B cell (primary cell): ENCODE results near the gene FBP1. TPM values are rescaled to one million over a fixed set of nuclear protein-coding genes. Genes with fewer than 3 reads are reported as not detected.

ENCODE experiments used
- ATAC-seq: fragments of 200-7000 bp; cut with Tn5 transposase; one replicate; pipeline ENCODE4 v1.10.0; 2021; ENCODE audit warnings: low read depth, mild to moderate bottlenecking, moderate number of reproducible peaks, moderate library complexity
- CTCF ChIA-PET: fragments of 350-600 bp; sonication (Branson Sonifier 250); formaldehyde crosslinking; loops from one replicate; lab custom pipeline; 2021; ENCODE audit warnings: antibody characterized with exemption, inconsistent platforms; lab: Charles Lee
- POLR2A ChIA-PET: fragments of 350-600 bp; sonication (Branson Sonifier 250); formaldehyde crosslinking; loops from one replicate; lab custom pipeline; 2021; ENCODE audit warnings: antibody characterized with exemption; lab: Charles Lee
- DNase-seq: peaks from one replicate; pipeline ENCODE4 v3.0.0; 2013
- H2AFZ ChIP-seq: 2 replicates; pipeline ENCODE4 v1.6.1; 2012; ENCODE audit warnings: mild to moderate bottlenecking, low read depth, low read length; ENCODE audit not compliant: insufficient read depth, poor library complexity, severe bottlenecking
- H3K27ac ChIP-seq, 2 donors: 1 replicate in 1 of 2; 2 replicates in 1 of 2; pipeline ENCODE4 v1.5.1; 2012 to 2013; ENCODE audit warnings: low read length in 2 of 2, mild to moderate bottlenecking in 2 of 2, moderate library complexity in 1 of 2
- H3K27me3 ChIP-seq, 4 experiments: fragments of 200-600 bp in 1 of 4; sonication (generic) in 1 of 4; replicated peaks in 1 of 4; 1 replicate in 2 of 4; 2 replicates in 2 of 4; pipeline versions ENCODE4 v1.6.1 to v1.7.0; 2013 to 2016; ENCODE audit warnings: low read length in 3 of 4, mild to moderate bottlenecking in 2 of 4, mixed read lengths in 1 of 4, moderate library complexity in 1 of 4; ENCODE audit not compliant: insufficient read depth in 4 of 4, control insufficient read depth in 3 of 4; ENCODE audit errors: control extremely low read depth in 1 of 4
- H3K36me3 ChIP-seq, 2 experiments: replicated peaks in 1 of 2; 1 replicate in 1 of 2; 2 replicates in 1 of 2; pipeline versions ENCODE4 v1.6.1 to v1.7.1; 2013; ENCODE audit warnings: low read length in 1 of 2; ENCODE audit not compliant: insufficient read depth in 2 of 2, control insufficient read depth in 1 of 2; ENCODE audit errors: control extremely low read depth in 1 of 2, extremely low read depth in 1 of 2
- H3K4me1 ChIP-seq, 2 donors: fragments of 200-600 bp in 1 of 2; sonication (generic) in 1 of 2; 1 replicate in 1 of 2; 2 replicates in 1 of 2; pipeline versions ENCODE4 v1.5.1 to v1.6.1; 2013 to 2017; ENCODE audit warnings: low read length in 2 of 2; ENCODE audit not compliant: control insufficient read depth in 2 of 2, insufficient read depth in 2 of 2
- H3K4me2 ChIP-seq: replicated peaks from 2 replicates; pipeline ENCODE3; 2012; ENCODE audit warnings: mild to moderate bottlenecking, low read depth, low read length; ENCODE audit not compliant: poor library complexity, severe bottlenecking
- H3K4me3 ChIP-seq, 5 experiments: fragments of 200-600 bp in 1 of 5; sonication (generic) in 1 of 5; 1 replicate in 3 of 5; 2 replicates in 2 of 5; pipeline versions ENCODE4 v1.5.1 to v1.7.0; 2011 to 2016; ENCODE audit warnings: low read length in 4 of 5, mild to moderate bottlenecking in 4 of 5, low read depth in 2 of 5, control low read depth in 1 of 5, moderate library complexity in 1 of 5; ENCODE audit not compliant: insufficient read depth in 1 of 5; ENCODE audit errors: control extremely low read depth in 1 of 5, extremely low read depth in 1 of 5
- H3K79me2 ChIP-seq: fragments of 200-600 bp; sonication (generic); one replicate; pipeline ENCODE4 v1.6.0; 2016; ENCODE audit warnings: low read length; ENCODE audit not compliant: control insufficient read depth, insufficient read depth
- H3K9ac ChIP-seq: fragments of 200-600 bp; sonication (generic); 2 replicates; pipeline ENCODE4 v1.6.1; 2017; ENCODE audit warnings: mild to moderate bottlenecking, low read length, moderate library complexity
- H3K9me3 ChIP-seq, 3 donors: one replicate each; pipeline versions ENCODE4 v1.6.1 to v1.7.1; 2013; ENCODE audit warnings: low read length in 2 of 3; ENCODE audit not compliant: control insufficient read depth in 2 of 3, insufficient read depth in 1 of 3; ENCODE audit errors: control extremely low read depth in 1 of 3
- H4K20me1 ChIP-seq: 2 replicates; pipeline ENCODE4 v1.6.0; 2012; ENCODE audit warnings: mild to moderate bottlenecking, low read length; ENCODE audit not compliant: insufficient read depth, control insufficient read depth, poor library complexity, severe bottlenecking
- H3K27ac Mint-ChIP-seq: one replicate; pipeline ENCODE4 v1.8.0; 2021; ENCODE audit warnings: mixed read lengths
- H3K27me3 Mint-ChIP-seq: one replicate; pipeline ENCODE4 v1.8.0; 2021; ENCODE audit warnings: mixed read lengths
- H3K4me1 Mint-ChIP-seq: one replicate; pipeline ENCODE4 v1.8.0; 2021; ENCODE audit warnings: mixed read lengths
- H3K4me3 Mint-ChIP-seq: one replicate; pipeline ENCODE4 v1.8.0; 2021; ENCODE audit warnings: mixed read lengths
- H3K9me3 Mint-ChIP-seq: one replicate; pipeline ENCODE4 v1.8.0; 2022; ENCODE audit warnings: mixed read lengths; ENCODE audit not compliant: insufficient read depth
- EZH2 ChIP-seq: IDR thresholded peaks from 2 replicates; pipeline ENCODE4 v1.6.1; 2012; ENCODE audit warnings: borderline replicate concordance, low read depth, mild to moderate bottlenecking, moderate library complexity, low read length; ENCODE audit not compliant: insufficient read depth, poor library complexity, severe bottlenecking
- WGBS: methylation state at CpG from one replicate; pipeline ENCODE4 v1.1.5; 2013; ENCODE audit warnings: missing lambda C conversion rate; ENCODE audit not compliant: insufficient coverage; 5-methylcytosine and 5-hydroxymethylcytosine counted together
- intact Hi-C: fragments of 100-400 bp; cut with micrococcal nuclease; formaldehyde crosslinking; loops from one replicate; pipeline ENCODE4 v1.10.0; 2022
- polyA plus RNA-seq: library from polyadenylated mRNA; depleted of rRNA; stranded (reverse); fragments of >200 nt; gene quantifications from 2 replicates; pipeline ENCODE4 v1.2.3, GENCODE V29; 2012
- total RNA-seq, 2 donors: library from RNA; stranded (reverse); fragments of 120-200 nt in 1 of 2; gene quantifications; 1 replicate in 1 of 2; 2 replicates in 1 of 2; pipeline versions ENCODE4 v1.2.3 to v1.2.4, GENCODE V29; 2013 to 2022
- TF ChIP-seq, protein P1 (sequence below): fragments of 200-600 bp; IDR thresholded peaks from one replicate; pipeline ENCODE4 v1.8.0; 2022; ENCODE audit warnings: antibody characterized with exemption, mild to moderate bottlenecking

FBP1 gene
- total and polyA plus RNA-seq, 2 donors (not counting 1 experiment from before 2014, with no cell fraction given): 2.8 TPM

DNA sequence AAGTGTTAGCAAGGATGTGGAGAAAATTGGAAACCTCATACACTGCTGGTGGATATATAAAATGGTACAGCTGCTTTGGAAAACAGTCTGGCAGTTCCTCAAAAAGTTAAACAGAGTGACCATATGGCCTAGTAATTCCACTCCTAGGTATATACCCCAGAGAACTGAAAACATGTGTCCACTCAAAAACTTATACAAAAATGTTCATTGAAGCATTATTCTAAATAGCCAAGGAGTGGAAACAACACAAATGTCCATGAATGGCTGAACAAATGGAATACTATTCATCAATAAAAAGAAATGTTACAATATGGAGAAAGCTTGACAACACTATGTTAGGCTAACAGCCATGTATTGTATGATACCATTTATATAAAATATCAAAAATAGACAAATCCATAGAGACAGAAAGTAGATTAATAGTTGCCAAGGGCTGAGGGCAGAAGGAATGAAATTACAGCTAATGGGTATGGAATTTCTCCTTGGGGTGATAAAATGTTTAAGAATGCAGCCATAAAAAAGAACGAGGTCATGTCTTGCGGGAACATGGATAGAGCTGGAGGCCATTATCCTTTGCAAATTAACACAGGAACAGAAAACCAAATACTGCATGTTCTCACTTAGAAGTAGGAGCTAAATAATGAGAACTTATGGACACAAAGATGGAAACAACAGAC is 33.6 kb upstream of the FBP1 start:
- CTCF ChIA-PET: interaction anchor here (2.0 to 6.8 kb wide), 2 partner anchors 8 to 458 kb away, joined by 13 to 86 read pairs; no protein-coding TSS in a partner anchor

More for the DNA sequence above, 33.6 kb upstream of the FBP1 start:
- no peak overlapping the region for H3K4me2 ChIP-seq
- H3K4me3 ChIP-seq: no peak overlapping the region
- H3K9me3 ChIP-seq: no peaks in the 10 kb centered on the region
- no peak for TF ChIP-seq EZH2
- TF ChIP-seq, protein P1, sequence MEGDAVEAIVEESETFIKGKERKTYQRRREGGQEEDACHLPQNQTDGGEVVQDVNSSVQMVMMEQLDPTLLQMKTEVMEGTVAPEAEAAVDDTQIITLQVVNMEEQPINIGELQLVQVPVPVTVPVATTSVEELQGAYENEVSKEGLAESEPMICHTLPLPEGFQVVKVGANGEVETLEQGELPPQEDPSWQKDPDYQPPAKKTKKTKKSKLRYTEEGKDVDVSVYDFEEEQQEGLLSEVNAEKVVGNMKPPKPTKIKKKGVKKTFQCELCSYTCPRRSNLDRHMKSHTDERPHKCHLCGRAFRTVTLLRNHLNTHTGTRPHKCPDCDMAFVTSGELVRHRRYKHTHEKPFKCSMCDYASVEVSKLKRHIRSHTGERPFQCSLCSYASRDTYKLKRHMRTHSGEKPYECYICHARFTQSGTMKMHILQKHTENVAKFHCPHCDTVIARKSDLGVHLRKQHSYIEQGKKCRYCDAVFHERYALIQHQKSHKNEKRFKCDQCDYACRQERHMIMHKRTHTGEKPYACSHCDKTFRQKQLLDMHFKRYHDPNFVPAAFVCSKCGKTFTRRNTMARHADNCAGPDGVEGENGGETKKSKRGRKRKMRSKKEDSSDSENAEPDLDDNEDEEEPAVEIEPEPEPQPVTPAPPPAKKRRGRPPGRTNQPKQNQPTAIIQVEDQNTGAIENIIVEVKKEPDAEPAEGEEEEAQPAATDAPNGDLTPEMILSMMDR: no peak
- POLR2A ChIA-PET: no interaction called here
- intact Hi-C loops: no loop called here
- no peak overlapping the region for H3K27ac ChIP-seq
- H3K27me3 Mint-ChIP-seq: peaks cover 7% of the 10 kb centered on the region
- H2AFZ ChIP-seq: no peak overlapping the region
- H3K9ac ChIP-seq: no peak overlapping the region
- no peak for ATAC-seq
- H3K4me1 ChIP-seq: peaks cover 0 to 6% of the 10 kb centered on the region in 2 donors
- H3K27ac Mint-ChIP-seq: no peak overlapping the region
- DNase-seq: no peak
- no peaks in the 10 kb centered on the region for H3K9me3 Mint-ChIP-seq
- no peak overlapping the region for H3K4me3 Mint-ChIP-seq
- no peaks in the 10 kb centered on the region for H3K79me2 ChIP-seq
- peaks cover 0 to 5% (median 0%) of the 10 kb centered on the region in 4 experiments for H3K27me3 ChIP-seq
- no peaks in the 10 kb centered on the region for H4K20me1 ChIP-seq
- peaks cover 3% of the 10 kb centered on the region for H3K4me1 Mint-ChIP-seq
- WGBS: no CpG with 5 or more reads among the region's 2 CpGs
- no peaks in the 10 kb centered on the region for H3K36me3 ChIP-seq
